HG03432 (cell line): ENCODE results near the gene PADI4.
"Not testable (repeated sequence)": the region's sequence is repeated elsewhere in the genome, so short reads cannot be mapped to it uniquely, and the experiment has no call there.

ENCODE experiments used
- ATAC-seq: cut with Tn5 transposase; IDR thresholded peaks from one replicate; pipeline ENCODE4 v1.9.1; 2021; ENCODE audit warnings: mild to moderate bottlenecking, moderate library complexity; ENCODE audit not compliant: unreplicated experiment

PADI4 gene

GRCh38 chr1:17375651-17376050 is 67.7 kb downstream of the PADI4 start:
- ATAC-seq, result no peak

GRCh38 chr1:17377325-17377953 is 69.4 kb downstream of the PADI4 start:
- ATAC-seq, result no peak

- no peak for ATAC-seq
These were observed 73.2 kb downstream of the PADI4 start for GRCh38 chr1:17381161-17381560.

GRCh38 chr1:17392199-17392740 is 84.3 kb downstream of the PADI4 start:
- no peak for ATAC-seq

- ATAC-seq, result no peak
These were observed 85.2 kb downstream of the PADI4 start for GRCh38 chr1:17393230-17393629.

GRCh38 chr1:17397910-17398695 is 90.1 kb downstream of the PADI4 start:
- ATAC-seq, result no peak

- ATAC-seq, result no peak
These were observed 92.8 kb downstream of the PADI4 start for GRCh38 chr1:17400725-17401341.

- no peak for ATAC-seq
These were observed 93.8 kb downstream of the PADI4 start for GRCh38 chr1:17401841-17402240.

- no peak for ATAC-seq
These were observed 95.1 kb downstream of the PADI4 start for GRCh38 chr1:17403081-17403480.

- no peak for ATAC-seq
These were observed 96.2 kb downstream of the PADI4 start for GRCh38 chr1:17404034-17404684.

- ATAC-seq, result no peak
These were observed 96.8 kb downstream of the PADI4 start for GRCh38 chr1:17404820-17405219.

GRCh38 chr1:17405898-17406759 is 98.1 kb downstream of the PADI4 start:
- ATAC-seq, result no peak

- ATAC-seq, result not testable (repeated sequence)
These were observed 98.9 kb downstream of the PADI4 start for GRCh38 chr1:17406760-17407475.

GRCh38 chr1:17407786-17408514 is 100.0 kb downstream of the PADI4 start:
- not testable (repeated sequence) for ATAC-seq

- no peak for ATAC-seq
These were observed 101.4 kb downstream of the PADI4 start for GRCh38 chr1:17409391-17409811.

- no peak for ATAC-seq
These were observed 104.3 kb downstream of the PADI4 start for GRCh38 chr1:17412093-17412870.
